Stimulated activated CD4-positive, alpha-beta T cell treated with anti-CD3 and anti-CD28 coated beads, Interleukin-4, amount 100 ng/mL, for 48 hours (primary cell): ENCODE data around the gene NSMF.

Experiments used
- DNase-seq, 2 donors: peaks; one replicate each; pipeline ENCODE4 v3.0.0-alpha.2; 2020; ENCODE audit warnings: low read depth in 2 of 2

NSMF gene

DNA sequence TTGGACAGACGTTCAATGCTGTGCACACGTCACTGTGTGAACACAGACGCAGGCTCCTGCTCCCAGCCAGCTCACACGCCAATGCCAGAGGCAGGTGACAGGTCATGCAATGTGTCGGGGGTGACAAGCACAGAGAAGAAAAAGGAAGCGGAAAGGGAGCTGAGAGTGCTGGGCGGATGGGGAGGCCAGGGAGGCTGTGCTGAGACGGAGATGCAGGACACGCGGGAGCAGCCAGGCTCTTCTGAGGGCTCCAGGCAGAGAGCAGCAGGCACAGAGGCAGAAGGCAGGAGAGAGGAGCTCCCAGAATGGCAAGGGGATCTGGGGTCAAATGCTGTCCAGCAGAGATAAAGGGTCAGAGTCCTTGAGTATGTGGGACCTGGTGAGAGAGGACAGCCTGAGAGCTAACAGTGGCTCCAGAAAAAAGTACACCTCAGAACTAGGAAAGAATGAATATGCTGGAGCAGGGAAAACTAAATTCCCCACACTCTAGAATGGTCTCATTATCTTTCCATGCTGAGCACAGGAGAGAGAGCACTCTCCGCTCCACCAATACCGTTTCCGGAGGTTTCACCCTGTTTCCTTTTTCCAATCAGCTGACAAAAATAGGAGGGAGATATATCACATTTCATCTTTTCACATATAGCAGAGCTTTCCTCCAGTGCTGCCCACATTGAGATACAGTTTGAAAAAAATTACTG lies 32.8 kb upstream of the NSMF start:
- DNase-seq: no peak

DNA sequence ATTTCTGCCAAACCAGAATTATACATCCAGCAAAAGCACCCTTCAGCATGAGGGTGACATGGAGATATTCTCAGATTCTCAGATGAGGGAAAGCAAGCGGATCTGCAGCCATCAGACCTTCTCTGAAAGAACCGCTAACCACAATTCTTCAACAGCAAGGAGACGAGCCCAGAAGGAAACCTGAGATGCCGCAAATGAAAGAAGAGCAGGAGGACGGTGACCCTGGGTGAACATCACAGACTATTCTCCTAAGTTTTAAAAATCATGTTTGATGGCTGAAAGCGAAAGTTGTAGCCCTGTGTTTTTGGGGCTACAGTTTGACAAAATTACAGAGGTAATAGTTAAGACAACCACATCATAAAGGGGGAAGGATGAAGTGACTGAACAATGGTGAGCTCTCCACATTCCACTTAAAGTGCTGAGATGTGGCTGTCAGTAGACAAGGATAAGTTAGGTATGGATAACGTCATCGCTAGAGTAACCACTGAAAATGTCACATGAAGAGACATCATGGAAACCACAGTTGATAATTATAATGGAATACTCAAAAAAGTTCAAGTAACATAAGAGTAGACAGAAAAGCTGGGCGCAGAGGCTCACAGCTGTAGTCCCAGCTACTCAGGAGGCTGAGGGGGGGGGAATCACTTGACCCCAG lies 31.5 kb upstream of the NSMF start:
- no peak for DNase-seq

DNA sequence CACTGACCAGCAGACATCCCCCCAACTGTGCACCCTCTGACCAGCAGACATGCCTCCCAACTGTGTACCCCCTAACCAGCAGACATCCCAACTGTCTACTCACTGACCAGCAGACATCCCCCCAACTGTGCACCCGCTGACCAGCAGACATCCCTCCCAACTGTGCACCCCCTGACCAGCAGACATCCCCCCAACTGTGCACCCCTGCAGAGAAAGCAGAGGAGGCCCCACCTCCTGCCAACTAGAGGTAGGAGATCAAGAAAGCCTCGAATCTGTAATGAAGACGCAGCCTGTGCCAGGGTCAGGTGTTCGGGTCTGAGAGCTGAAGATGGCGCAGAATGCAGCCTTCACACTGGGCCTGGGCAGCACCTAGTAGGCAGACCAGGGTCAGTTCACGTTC lies 29.8 kb upstream of the NSMF start:
- no peak for DNase-seq

DNA sequence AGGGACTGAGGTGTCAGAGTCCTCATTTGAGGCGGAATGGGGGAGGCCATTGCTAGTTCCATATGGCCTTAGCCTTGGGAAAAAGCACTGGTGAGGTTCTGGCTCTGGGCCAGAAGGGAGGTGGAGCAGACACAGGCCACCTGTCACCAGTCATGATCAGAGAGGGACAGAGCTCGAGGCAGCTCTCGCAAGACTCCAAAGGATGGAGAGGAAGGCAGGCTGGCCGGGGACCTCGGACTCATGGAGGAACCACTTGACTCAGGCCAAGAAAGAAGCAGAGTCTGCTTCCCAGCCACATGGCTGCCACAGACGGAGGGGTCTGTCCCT lies 29.2 kb upstream of the NSMF start:
- DNase-seq: no peak

DNA sequence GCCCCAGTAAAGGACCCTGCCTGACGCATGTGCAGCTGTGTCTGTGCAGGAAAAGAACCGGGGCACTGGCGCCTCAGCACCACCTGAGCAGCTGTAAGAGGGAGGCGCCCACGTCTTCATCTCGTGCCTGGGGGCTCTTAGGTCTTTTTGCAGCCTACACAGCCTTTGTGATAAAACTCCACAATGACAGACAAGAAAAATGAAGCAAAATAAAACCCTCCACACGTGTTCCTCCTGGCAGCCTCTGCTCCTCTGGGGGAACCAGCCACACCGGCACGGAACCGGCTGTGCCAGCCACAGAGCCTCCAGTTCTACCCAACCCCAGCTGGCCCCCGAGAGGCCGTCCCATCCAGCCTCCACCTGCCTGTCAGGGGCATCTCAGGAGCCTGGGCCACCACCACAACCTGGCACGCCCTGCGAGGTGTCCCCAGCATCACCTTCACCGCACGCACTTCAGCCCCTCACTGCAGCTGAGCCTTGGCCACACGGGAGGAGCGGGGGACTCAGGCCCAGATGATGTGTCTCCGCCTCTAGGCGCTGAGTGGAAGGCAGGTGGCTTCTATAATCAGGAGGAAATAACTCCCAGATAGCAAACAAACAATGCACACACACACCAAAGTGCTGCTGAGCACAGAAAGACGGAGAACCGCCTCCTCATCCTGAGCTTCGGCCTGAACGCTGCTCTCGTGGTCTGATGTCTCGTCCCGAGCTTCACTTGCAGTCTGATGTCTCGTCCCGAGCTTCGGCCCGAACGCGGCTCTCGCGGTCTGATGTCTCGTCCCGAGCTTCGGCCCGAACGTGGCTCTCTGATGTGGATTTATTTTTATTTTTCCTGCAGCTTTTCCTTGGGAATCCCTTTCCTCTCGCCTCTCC lies 28.6 kb upstream of the NSMF start:
- DNase-seq: no peak

DNA sequence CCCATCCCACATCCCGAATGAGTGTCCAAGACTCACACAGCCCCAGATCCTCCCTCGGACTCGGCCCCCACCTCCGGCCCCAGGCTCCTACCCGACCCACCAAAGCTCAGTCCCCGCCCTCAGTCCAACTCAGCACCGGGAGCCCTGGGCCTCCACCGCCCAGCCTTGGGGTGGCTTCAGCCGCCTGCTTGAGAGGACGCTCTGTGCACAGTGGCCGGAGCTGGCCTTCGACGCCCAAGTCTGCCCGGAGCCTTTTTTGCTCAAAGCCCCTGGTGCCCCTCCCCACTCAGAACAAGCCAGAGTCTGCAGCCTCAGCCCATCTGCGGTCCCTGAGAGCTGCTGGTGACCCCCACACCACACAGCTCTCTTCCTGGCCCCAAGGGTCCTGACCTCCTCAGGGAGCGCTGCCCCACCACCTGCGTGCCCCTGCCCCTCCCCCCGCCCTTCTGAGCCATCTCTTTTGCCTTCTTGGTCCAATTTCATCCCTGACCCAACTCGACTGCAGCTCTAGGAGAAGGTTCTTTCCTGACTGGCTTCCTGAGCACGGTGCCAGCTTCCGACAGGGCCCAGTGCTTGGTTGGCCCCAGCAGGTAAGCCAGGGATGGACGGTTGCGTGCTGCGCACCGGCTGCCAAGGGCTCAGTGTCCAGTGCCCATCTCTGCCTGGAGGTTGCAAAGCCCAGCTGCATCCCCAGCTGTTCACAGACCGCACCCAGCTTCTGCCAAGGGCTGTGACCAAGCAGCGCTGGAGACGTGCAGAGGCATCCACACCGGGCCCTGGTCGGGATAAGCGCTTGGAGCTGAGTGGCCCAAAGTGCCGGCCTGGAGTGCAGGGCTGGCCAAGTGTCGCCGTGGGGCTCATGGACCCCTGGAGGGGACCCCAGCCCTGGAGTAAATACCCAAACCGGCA lies 27.7 kb upstream of the NSMF start:
- no peak for DNase-seq

DNA sequence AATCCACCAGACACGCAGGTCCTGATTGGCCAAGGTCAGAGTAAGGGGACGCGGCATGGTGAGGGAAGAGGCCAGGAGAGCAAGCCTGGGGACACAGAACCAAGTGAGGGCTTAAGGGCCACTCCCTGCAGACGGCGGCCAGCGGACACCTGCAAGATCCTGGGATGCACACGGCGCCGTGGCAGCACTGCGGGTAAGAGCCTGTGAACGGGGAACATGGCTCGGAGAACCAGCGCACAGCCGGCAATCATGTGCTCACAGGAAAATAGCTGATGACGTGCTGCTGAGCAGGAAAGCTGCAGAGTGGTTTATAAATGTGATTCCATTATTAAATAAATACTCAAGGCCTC lies 27.0 kb upstream of the NSMF start:
- DNase-seq: no peak

DNA sequence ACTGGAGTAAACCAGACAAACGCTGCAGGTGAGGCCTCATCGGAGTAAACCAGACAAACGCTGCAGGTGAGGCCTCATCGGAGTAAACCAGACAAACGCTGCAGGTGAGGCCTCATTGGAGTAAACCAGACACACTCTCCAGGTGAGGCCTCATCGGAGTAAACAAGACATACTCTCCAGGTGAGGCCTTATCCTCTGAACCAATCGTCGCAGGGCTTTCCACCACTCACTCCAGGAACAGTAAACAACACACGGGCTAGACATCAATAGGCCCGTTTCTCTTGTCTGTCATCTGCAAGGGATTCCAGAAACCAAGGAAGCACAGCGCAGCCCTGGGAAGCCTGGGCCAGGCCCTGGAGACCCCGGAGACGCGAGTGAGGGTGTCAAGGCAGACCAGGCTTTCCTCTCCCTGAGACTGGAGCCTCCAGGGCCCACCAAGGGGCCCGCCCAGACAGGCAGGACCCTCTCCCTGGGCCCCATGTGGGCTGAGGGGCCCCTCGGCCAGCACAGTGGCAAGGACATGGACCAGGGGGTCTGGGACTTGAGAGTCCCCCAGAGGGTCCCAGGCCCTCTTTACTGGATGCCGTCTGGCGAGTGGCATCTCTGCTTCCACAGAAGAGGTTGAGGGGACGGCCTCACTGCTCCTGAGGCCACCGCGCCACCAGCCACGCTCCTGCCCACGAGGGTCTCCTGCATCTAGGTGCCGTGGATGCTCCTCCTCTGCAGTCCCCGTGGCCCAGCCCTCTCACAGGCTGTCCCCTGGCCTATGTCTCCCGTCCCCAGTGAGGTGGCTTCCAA lies 26.4 kb upstream of the NSMF start:
- DNase-seq: no peak

DNA sequence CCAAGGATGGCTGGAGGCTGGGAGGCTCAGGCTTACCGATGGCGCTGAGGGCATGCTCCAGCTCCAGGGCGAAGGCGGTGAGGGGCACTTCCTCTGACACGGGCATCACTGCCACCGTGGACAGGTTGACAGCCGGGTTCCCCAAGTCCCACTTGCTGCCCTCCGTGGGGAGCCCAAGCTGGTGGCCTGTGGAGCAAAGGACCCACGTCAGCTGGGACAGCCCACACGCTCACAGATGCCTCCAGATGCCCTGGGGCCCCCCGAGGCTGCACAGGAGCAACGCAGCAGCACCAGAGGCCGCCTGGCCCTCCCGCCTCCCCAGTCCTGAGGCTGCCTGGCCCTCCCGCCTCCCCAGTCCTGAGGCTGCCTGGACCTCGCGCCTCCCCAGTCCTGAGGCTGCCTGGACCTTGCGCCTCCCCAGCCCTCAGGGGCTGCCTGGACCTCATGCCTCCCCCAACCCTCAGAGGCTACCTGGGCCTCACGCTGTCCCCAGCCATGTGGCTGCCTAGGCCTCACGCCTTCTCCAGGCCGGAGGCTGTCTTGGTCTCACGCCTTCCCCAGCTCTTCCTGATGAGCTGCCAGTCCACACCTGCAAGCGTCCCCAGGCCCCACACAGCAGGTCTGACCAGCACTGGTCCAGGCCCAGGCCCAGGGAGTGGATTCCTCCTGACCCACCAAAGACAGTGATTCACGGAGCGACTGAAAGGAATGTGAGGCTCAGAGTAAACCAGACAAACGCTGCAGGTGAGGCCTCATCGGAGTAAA lies 25.6 kb upstream of the NSMF start:
- DNase-seq: no peak

DNA sequence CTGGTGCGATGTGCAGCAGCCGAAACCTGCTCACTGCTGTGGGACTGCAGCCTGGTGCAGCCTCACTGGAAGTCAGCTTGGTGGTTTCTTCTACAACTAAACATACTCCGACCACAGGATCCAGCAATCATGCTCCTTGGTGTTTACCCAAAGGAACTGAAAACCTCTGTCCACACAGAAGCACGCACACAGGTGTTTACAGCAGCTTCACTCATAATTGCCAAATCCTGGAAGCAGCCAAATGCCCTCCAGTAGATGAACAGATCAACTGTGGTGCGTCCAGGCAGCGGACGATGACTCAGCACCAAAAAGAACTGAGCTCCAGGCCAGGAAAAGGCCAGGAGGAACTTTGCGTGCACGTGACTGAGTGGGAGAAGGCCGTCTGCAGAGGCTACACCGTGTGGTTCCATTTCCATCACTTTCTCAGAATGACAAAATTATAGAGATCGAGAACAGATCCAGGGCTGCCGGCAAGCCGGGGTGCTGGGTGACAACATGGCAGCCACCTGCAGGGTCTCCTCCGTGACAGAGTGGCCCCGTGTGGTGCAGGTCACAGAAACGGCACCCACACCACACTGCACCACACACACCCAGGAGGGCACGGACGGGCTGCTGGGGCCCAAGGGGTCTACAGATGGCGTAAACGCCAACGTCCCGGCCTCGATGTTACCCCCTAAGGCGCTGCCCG lies 23.1 kb upstream of the NSMF start:
- DNase-seq: no peak

DNA sequence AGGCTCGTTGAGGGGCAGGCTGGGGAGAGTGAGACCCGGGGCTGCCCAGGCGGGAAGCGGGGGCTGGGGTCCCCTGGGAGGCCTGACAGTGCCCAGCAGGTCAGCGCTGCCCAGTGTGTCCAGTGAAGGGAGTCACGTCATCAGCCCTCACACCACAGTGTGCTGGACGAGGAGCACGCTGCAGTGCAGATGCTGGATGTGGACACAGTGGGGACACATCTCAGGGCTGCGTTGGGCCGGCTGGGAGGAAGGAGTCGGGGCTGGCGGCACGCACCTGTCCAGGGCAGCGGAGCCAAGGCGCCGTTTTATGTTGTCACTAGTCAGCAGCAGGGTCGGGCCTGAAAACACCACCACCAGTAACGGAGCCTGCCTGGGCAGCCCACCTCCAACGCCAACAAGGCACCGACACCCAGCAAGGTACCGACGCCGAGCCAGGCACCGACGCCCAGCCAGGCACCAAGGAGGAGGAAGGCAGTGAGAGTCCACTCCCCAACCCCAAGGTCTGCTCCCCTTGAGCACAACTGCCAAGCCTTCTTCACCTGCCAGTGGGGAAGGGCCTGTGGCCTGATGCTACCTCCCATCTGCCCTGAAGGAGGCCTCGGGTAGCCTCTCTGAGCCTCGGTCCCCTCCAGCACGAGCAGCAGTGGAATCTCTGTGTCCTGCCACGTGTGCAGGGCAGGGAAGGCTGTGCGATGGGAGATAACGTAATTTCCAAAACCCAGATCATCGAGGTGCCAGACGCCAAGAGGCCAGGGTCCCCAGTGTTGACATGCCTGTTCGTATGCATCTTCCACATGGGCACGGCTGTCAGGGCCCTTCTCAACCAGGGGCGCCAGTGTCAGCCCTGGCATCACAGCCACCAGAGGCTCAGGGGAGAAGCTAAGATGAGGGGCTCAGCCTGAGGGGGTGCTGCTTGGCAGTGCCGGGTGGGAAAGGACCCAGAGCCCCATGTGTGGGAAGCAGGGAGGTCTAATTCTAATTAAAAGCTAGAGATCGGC lies 21.9 kb upstream of the NSMF start:
- no peak for DNase-seq

DNA sequence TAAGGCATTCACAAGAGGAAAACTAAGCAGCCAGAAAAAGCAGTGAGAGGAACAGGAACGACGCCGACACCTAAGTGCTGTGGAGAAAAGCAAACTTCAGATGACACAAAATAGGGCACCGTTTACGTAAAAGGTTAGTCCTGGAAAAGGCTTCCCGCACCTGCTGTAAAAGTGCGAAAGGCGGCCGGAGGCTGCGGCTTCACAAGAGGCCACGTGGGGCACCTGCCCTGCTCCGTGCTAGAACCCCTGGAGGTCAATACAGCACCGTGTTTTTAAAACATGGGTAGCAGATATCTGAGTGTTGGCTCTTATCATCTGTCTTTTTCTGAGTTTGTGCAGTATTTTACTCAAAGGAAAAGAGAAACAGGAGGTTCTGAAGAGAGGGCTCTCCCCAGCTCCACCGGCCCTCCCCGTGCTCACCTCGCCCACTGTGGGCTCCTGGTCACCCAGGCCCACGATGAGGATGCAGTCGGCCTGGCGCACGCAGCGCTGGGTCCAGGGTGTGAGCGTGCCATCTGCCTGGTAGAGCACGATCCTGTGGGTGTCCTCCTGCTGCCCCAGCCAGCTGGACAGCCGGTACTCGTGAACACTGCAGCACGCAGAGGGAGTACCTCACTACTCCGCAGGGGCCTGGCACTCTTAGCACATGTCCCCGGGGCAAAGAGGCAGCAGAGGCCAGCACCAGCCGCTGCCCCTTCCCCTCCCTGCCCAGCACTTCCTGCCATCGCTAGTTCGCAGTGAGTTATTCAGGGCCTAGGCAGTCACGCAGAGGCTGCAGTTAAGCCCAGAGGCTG lies 21.0 kb upstream of the NSMF start:
- no peak for DNase-seq

DNA sequence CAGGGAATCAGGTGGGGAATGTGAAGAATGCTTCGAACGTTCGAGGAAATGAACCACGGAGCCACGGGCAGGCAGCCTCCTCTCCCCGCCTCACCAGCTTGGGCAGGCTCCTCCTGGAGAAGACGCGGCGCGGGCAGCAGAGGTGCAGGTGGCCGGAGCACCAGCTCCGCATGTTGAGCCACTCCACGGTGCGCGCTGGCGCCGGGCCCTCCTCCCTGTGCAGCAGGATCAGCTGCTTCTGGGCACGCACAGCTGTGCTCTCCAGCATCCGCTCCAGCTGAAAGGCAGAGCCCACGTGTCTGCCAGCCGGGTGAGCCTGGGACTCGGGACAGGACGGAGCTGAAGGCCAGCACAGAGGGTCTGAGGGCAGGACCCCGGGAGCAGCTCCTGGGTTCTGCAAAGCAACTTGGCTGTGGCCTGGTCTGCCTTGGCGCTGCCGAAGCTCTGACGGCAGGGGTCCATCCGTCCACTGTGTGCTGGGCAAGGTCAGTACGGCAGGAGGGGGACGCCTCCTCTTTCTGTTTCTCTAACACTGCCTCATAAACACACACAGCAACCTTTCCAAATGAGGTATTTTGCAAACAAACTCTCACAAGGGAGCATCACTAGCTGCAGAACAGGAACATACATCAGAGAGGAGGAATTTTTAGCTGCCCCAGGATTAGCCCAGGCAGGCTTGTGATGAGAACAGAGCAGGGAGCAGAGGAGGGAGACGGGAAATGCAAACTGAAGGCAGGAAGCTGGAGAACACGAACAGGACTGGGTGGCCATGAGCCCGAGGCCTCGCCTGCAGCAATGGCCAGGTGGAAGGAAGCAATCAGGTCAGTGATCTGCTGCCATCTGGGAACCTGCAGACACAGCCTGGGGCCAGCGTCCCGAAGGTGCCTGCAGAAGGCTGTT lies 20.1 kb upstream of the NSMF start:
- no peak for DNase-seq

DNA sequence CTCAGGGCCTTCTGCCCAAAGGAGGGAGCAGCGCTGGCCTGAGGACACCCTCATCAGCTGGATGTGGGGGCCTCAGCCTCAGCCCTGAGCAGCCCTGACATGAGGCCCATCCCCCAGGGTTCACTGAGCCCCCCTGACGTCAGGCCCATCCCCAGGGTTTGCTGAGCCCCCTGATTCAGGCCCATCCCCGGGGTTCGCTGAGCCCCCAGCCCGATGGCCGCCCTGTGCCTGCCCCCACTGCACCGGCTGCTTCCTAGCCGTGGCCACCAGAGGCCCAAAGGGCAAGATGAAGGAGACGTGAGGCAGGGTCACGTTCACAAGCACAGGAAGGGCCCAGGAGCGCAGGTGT lies 19.5 kb upstream of the NSMF start:
- DNase-seq: no peak

DNA sequence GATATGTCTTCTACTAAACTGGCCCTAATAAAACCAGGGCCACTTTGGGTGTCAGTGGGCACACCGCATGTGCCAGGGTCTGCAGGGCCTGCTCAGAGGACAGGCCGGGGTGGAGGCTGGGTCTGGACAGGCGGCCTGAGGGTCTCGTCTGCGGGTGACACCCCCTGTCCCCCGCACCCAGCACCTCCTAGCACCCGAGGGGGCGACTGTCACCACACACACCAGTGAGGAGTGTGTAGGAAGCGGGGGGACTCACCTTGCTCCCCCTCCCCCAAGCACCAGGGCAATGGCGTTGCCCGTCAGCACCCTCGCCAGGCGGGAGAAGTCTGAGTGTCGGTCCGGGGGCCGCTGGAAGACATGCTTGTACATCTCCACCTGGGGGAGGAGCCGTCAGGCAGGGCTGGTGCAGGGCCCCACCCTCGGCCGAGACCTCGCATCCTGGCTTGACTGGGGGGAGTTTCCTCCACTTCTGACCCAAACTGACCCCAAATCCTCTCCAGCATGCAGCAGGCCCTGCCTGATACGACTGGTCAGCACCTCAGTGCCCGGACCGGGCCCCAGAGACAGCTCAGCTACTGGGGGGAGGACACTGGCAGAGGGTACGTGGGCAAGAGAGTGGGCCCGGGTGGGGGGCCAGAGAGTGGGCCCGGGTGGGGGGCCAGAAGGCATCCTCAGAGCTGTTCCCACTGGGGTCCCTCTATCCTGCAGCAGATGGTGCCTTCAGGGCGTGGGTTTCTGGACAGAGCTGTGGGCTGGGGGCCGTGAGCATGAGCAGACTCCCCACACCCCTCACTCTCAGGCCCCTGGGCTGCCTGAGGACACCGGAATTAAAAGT lies 18.9 kb upstream of the NSMF start:
- DNase-seq: no peak

DNA sequence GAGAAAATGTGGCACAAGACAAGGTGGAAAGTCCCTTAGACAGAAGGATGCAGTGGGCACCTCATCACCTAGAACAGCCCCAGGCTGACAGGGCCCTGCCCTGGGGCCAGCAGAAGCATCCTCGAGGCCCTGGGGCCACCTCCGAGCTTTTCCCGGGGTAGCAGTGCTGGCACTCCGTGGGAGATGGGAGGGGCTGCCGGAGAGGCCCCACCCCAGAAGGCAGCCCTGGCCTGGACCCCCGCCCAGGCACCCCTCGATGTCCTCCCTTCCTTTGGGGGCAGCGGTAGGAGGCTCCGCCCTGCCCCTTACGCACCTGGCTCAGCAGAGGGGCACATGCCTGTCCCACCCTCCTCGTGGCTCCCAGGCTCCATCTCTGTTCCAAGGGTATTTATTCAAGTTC lies 17.7 kb upstream of the NSMF start:
- DNase-seq: no peak
